Transverse colon (tissue), 4 donors: ENCODE measurements around the gene CSPG5. TPM values are rescaled to one million over a fixed set of nuclear protein-coding genes. Genes with fewer than 3 reads are reported as not detected.

Experiments used
- DNase-seq: peaks from one replicate; pipeline ENCODE4 v3.0.0-alpha.2; 2019
- H3K27ac ChIP-seq, 4 donors: fragments of 200-600 bp; sonication (generic); 2 replicates each; pipeline ENCODE4 v1.5.1; 2016 to 2018; ENCODE audit warnings: inconsistent platforms in 4 of 4
- H3K27me3 ChIP-seq: fragments of 200-600 bp; sonication (generic); 2 replicates; pipeline ENCODE4 v1.5.1; 2017; ENCODE audit warnings: inconsistent platforms
- H3K36me3 ChIP-seq, 4 donors: fragments of 200-600 bp; sonication (generic); 2 replicates each; pipeline ENCODE4 v1.5.1; 2017 to 2019; ENCODE audit warnings: inconsistent platforms in 4 of 4
- H3K4me1 ChIP-seq, 4 donors: fragments of 200-600 bp; sonication (generic); 2 replicates each; pipeline ENCODE4 v1.5.1; 2017 to 2020; ENCODE audit warnings: inconsistent platforms in 4 of 4
- H3K4me3 ChIP-seq, 4 donors: fragments of 200-600 bp; sonication (generic); 1 replicate in 1 of 4; 2 replicates in 3 of 4; pipeline versions ENCODE4 v1.5.1 to v1.6.1; 2017 to 2019; ENCODE audit warnings: inconsistent platforms in 4 of 4
- H3K9me3 ChIP-seq, 2 donors: fragments of 200-600 bp; sonication (generic); 2 replicates each; pipeline ENCODE4 v1.5.1; 2017 to 2019; ENCODE audit warnings: inconsistent platforms in 2 of 2
- EP300 ChIP-seq: sonication (generic); formaldehyde crosslinking; IDR thresholded peaks from one replicate; pipeline ENCODE4 v1.6.1; 2017; ENCODE audit warnings: antibody characterized with exemption, low read depth
- POLR2A ChIP-seq: fragments of 450-650 bp; IDR thresholded peaks from one replicate; pipeline ENCODE4 v1.6.1; 2016; ENCODE audit warnings: antibody characterized with exemption, mild to moderate bottlenecking, moderate library complexity
- POLR2AphosphoS5 ChIP-seq, 3 donors: sonication (generic); formaldehyde crosslinking; IDR thresholded peaks; one replicate each; pipeline ENCODE4 v1.6.1; 2016; ENCODE audit warnings: antibody characterized with exemption in 3 of 3
- WGBS, 2 donors: methylation state at CpG; one replicate each; pipeline ENCODE4 v1.1.5; 2018; ENCODE audit warnings: low coverage in 1 of 2; 5-methylcytosine and 5-hydroxymethylcytosine counted together
- in situ Hi-C, 4 donors: fragments of 200-750 bp; cut with MboI; loops; one replicate each; pipeline versions ENCODE4 v1.15.0 to v1.15.1; 2017; ENCODE audit warnings: low sequenced_read_pairs in 3 of 4, low pct_ligation_motif_present in 1 of 4, low pct_unique_long_range_greater_than_20kb in 1 of 4
- intact Hi-C: fragments of 100-400 bp; cut with DNase I; formaldehyde crosslinking; loops from one replicate; pipeline ENCODE4 v1.15.1; 2023; ENCODE audit warnings: low total_unique reads
- total RNA-seq, 4 donors: library from RNA; depleted of rRNA; stranded (reverse); fragments of >200 nt; gene quantifications; one replicate each; pipeline ENCODE4 v1.1.0, GENCODE V29; 2016
- TF ChIP-seq, protein P1 (sequence below), 5 experiments: fragments of 200-600 bp in 3 of 5; fragments of 450-650 bp in 2 of 5; sonication (generic) in 3 of 5; IDR thresholded peaks; 1 replicate in 2 of 5; 2 replicates in 3 of 5; pipeline ENCODE4 v1.5.1; 2016 to 2017; ENCODE audit warnings: antibody characterized with exemption in 5 of 5, inconsistent platforms in 3 of 5, mild to moderate bottlenecking in 2 of 5, moderate library complexity in 1 of 5

CSPG5 gene
- total RNA-seq, 4 donors from 2014 or later: 0.60 to 2.6 (median 0.96) TPM; not detected in 1

DNA sequence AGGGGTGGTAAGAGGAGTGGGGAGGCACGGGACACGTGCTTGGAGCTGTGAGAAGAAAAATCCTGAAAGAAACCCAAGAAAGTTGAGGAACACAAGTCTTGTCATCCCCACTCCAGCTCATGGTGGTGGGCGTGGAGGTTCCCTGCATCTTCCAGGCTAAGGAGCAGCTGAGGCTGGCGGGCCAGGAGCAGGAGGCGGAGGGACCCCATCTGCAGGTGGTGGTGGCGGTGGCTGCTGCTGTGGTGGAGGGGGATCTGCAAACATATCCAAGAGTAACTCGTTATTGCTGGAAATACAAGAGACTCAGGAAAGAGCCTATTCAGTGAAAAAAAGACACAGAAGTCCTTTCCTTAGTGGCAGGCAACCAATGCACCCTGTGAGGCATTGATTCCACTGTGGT, 9.4 kb upstream of the CSPG5 start:
- peaks cover 0 to 14% (median 6%) of the 10 kb centered on the region in 4 donors for H3K36me3 ChIP-seq
- 96 to 98% methylated on average over 7 of the region's 7 CpGs for WGBS, 2 donors
- H3K4me1 ChIP-seq: no peaks in the 10 kb centered on the region
- no peak for DNase-seq
- H3K27ac ChIP-seq: no peak overlapping the region
- in situ Hi-C loops (no loop called here), intact Hi-C loops (no loop called here)
- TF ChIP-seq, protein P1, sequence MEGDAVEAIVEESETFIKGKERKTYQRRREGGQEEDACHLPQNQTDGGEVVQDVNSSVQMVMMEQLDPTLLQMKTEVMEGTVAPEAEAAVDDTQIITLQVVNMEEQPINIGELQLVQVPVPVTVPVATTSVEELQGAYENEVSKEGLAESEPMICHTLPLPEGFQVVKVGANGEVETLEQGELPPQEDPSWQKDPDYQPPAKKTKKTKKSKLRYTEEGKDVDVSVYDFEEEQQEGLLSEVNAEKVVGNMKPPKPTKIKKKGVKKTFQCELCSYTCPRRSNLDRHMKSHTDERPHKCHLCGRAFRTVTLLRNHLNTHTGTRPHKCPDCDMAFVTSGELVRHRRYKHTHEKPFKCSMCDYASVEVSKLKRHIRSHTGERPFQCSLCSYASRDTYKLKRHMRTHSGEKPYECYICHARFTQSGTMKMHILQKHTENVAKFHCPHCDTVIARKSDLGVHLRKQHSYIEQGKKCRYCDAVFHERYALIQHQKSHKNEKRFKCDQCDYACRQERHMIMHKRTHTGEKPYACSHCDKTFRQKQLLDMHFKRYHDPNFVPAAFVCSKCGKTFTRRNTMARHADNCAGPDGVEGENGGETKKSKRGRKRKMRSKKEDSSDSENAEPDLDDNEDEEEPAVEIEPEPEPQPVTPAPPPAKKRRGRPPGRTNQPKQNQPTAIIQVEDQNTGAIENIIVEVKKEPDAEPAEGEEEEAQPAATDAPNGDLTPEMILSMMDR (IDR thresholded peaks at IDR 0.05): no peak
- TF ChIP-seq POLR2A (no peak), POLR2AphosphoS5 (IDR thresholded peaks at IDR 0.05) (no peak), EP300 (no peak)
- H3K9me3 ChIP-seq: no peaks in the 10 kb centered on the region
- H3K4me3 ChIP-seq: no peak overlapping the region
- H3K27me3 ChIP-seq: no peaks in the 10 kb centered on the region

DNA sequence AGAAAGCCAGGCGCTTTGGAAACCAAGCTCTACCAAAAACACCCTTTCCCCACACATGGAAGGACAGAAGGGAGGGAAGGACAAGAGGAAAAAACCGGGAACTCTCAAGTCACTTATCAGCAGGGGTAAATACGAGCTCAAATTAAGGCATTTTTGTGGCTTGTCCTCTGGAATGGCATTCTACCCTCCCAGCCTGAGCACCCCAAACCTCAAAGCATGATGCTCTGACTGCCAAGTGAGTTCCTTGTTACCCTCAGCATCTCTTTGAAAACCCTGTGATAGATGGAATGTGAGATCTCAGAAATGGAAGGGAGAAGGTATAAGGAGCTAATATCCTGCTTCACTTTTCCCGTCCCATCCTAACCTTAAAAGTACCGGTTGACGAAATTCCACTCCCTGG, 8.1 kb upstream of the CSPG5 start:
- no peak for TF ChIP-seq POLR2AphosphoS5 (IDR thresholded peaks at IDR 0.05)
- no peaks in the 10 kb centered on the region for H3K9me3 ChIP-seq
- no peak for DNase-seq
- in situ Hi-C loops (no loop called here), intact Hi-C loops (no loop called here)
- 84 to 97% methylated on average over 6 of the region's 6 CpGs for WGBS, 2 donors
- no peak overlapping the region for H3K4me3 ChIP-seq
- no peaks in the 10 kb centered on the region for H3K27me3 ChIP-seq
- H3K36me3 ChIP-seq: peaks cover 0 to 14% (median 6%) of the 10 kb centered on the region in 4 donors
- no peak overlapping the region for H3K27ac ChIP-seq
- no peaks in the 10 kb centered on the region for H3K4me1 ChIP-seq

DNA sequence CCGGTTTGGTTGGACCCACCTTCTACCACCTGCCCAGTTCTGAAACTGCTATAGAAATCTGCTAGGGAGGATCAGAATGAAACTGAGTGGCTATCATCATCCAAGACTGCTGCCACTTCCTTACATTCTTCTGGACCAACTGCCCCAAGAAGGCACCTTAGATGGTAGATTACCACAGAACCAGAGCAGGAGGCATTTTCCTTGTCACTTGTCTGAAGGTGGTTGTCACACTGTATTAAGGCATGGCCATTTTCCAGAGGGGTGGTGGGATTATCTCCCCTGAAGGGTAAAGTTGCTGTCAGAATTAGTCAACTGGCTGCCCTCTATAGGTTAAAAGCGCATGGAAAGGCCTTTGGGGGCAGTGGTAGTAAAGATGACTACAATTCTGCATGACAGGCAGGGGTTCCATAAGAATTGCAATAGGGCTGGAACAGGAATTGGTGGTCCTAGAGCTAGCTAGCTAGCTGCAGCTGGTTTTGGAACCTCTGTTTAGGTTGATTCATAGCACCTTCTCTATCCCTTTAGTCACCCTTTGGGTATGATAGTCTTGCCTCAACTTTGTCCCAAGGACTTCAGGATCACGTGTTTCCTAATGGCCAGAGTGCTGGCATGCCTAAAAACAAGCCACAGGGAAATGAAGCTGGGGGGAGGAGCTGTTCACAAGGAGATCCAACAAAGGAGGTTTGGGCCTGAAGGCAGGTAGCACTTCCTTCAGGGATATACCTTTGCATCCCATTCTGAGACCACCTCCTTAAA, 4.8 kb upstream of the CSPG5 start:
- Histone ChIP-seq H3K27me3 (peaks cover 23% of the 10 kb centered on the region), H3K4me1 (peaks cover 2 to 7% (median 5%) of the 10 kb centered on the region in 4 donors), H3K27ac (no peak overlapping the region), H3K4me3 (no peak overlapping the region), H3K9me3 (no peaks in the 10 kb centered on the region), H3K36me3 (peaks cover 0 to 14% (median 2%) of the 10 kb centered on the region in 4 donors)
- no peak for DNase-seq
- WGBS, 2 donors: 80 to 88% methylated on average over 1 to 3 of the region's 3 CpGs
- in situ Hi-C loops (no loop called here), intact Hi-C loops (no loop called here)
- TF ChIP-seq POLR2A (no peak), EP300 (no peak), POLR2AphosphoS5 (IDR thresholded peaks at IDR 0.05) (no peak)
- TF ChIP-seq, protein P1 (IDR thresholded peaks at IDR 0.05): no peak

DNA sequence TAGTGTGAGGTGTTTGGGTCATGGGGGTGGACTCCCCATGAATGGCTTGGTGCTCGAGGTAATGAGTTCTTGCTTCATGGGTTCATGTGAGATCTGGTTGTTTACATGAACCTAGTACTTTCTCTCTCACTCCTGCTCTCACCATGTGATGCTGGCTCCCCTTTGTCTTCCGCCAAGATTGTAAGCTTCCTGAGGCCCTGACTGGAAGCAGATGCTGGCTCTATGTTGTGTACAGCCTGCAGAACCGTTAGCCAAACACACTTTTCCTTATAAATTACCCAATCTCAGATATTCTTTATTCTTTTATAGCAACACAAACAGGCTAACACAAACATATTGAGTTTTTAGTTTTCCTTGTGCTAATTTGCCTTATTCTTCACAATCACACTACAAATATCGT, 3.2 kb upstream of the CSPG5 start:
- intact Hi-C loops: no loop called here
- Histone ChIP-seq H3K9me3 (no peaks in the 10 kb centered on the region), H3K27me3 (peaks cover 33% of the 10 kb centered on the region), H3K4me3 (no peak overlapping the region), H3K36me3 (peaks cover 0 to 4% (median 1%) of the 10 kb centered on the region in 4 donors), H3K4me1 (peaks cover 10 to 15% (median 12%) of the 10 kb centered on the region in 4 donors), H3K27ac (no peak overlapping the region)
- in situ Hi-C loops: no loop called here
- no peak for DNase-seq
- TF ChIP-seq EP300: no peak
- TF ChIP-seq, protein P1 (IDR thresholded peaks at IDR 0.05): no peak
- no peak for TF ChIP-seq POLR2A
- no peak for TF ChIP-seq POLR2AphosphoS5 (IDR thresholded peaks at IDR 0.05)
- 73 to 75% methylated on average over 3 to 4 of the region's 4 CpGs for WGBS, 2 donors
